Pons (tissue), 1 donor: Measurements from ENCODE around the gene RXFP1.

Source experiments
- DNase-seq: peaks from one replicate; pipeline ENCODE4 v3.0.0-alpha.2; 2016; ENCODE audit warnings: low spot score

Gene RXFP1

DNA sequence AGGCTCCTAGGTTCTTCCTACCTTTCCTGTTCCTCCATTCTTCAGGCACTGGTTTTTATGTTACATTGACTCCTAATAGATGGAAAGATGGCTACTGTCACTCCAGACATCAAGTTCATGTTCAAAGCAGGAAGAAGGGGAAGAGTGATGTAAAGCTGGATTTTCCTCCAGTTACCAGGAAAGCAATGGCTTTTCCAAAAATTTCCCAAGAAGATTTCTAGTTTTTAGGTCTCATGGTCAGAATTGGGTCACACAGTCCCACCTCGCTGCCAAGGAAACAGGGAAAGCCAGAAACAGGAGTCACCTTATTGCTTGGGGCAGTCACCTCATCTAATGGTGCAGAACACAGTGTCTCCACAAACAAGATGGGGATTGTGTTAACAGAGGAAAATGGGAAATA, 21.5 kb downstream of the RXFP1 start:
- DNase-seq = no peak

DNA sequence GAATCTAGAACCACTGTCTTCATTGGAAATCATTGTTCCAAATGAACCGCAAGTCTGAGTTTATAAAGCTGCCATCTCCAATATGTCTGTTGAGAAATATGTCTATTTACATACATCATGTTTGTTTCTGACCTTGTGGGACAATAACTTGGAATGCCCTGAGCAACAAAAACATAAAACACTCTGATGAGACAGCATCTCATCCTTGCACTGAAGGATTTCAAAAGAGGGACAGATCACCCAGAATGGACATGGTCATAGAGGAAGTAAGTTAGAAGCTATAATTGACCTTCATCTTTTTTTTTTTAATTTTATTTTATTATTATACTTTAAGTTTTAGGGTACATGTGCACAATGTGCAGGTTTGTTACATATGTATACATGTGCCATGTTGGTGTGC, 22.5 kb downstream of the RXFP1 start:
- no peak for DNase-seq

DNA sequence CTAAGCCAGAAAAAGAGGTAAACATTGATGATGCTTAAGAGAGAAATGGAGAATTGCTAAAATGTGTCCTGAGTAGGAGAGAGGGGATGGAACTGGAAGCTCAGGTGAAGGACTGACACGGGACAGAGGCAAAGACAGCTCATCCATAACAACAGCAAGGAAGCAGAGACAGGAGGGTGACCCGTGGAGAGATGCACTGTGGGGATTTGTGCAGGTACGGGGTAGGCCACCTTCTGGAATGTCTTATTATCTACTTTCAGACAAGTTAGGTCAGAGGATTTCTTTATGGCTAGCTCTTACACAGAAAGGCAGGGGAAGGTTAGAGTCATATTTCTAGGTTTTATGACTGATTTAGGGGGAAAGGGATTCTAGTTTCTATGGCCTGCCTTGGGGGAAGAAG, 31.7 kb downstream of the RXFP1 start:
- no peak for DNase-seq

DNA sequence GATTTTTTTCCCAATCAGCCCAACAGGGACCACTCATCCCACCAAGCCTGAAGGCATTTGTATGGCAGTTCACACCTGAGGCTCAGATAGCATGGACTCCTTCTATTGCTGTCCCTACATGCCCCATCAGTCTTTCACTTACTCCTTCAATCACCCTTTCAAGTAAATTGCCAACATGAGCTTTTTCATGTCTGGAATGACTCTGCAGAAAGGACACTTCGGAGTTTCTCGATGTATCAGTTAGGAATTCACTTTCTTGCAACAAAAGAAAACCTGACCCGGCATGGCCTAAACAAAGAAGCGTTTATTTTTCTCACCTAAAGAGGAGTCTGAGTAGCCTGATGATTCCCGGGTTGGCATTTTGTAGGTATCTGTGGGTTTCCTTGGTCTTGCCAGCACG, 38.6 kb downstream of the RXFP1 start:
- DNase-seq = no peak

DNA sequence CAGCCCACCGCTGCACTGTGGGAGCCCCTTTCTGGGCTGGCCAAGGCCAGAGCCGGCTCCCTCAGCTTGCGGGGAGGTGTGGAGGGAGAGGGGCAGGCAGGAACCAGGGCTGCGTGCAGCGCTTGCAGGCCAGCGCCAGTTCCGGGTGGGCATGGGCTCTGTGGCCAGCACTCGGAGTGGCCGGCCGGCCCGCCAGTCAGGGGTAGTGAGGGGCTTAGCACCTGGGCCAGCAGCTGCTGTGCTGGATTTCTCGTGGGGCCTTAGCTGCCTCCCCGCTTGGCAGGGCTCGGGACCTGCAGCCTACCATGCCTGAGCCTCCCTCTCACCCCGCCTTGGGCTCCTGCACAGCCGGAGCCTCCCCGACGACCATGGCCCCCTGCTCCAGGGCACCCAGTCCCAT, 45.2 kb downstream of the RXFP1 start:
- no peak for DNase-seq

DNA sequence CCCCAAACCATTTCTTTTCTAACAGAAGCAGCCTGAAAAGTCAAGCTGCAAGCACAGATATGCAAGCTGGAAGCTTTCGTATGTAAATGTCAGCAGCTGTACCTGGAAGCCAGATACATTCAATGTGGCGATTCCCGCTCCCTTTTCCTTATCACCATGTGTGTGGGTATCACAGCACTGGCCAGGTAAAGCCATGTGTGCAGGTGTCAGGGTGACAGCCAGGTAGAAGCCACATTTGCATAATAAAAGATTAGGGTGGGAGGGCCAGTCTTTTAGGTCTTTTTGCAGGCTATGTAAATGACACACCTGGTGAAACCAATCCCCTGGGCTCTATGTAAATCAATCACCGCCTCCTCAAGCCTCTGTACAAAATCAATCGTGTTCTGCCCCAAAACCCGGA, 50.1 kb downstream of the RXFP1 start:
- DNase-seq = no peak

DNA sequence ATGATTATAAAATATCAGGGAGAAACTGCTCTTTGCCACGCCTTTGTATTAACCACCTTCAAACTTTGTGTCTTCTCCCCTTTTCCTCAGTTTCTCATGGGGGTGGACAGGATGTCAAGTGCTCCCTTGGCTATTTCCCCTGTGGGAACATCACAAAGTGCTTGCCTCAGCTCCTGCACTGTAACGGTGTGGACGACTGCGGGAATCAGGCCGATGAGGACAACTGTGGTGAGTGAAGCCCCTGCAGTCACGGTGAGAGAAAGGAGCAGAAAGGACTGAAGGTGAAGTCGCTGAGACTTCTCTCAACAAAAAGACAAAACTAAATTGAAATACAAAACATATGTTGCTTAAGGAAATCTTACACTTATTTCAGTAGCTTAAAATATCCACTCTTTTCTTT, 50.9 kb downstream of the RXFP1 start:
- DNase-seq = no peak

DNA sequence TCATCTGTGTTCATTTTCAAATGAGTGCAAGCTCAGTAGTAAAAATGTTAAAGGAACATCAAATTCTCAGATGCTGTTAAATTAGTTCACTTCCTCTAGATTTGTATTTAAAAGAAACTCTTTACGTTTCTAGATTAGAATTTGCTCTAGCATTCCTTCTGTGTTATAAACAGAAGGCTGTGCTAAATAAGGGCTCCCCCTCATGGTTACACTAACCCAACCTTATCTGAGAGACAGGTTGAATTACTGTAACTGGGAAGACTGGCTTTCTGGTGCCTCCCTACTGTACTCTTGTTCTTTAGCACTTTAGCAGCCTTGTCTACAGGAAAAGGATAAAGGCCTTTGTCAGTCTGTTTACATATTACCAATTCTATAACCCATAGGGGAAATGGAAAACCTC, 56.8 kb downstream of the RXFP1 start:
- DNase-seq = no peak

DNA sequence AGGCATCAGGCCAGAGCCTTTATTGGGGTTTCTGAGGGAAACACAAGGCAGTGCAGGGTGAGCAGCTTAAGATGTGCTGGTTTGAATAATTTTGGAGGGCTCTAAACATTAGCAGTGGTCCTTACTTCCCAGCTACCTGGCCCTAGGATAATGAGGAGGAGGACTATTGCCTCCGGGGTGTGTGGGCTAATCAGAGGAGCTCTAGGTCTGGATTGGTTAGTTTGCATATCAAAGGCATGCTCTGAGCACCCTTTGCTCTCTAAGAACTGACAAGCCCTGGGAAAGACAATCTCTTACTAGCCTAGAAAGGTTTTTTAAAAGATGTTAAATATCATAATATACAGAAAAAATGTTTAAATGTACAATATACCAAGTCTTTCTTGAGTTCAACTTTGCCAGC, 58.4 kb downstream of the RXFP1 start:
- DNase-seq = no peak

DNA sequence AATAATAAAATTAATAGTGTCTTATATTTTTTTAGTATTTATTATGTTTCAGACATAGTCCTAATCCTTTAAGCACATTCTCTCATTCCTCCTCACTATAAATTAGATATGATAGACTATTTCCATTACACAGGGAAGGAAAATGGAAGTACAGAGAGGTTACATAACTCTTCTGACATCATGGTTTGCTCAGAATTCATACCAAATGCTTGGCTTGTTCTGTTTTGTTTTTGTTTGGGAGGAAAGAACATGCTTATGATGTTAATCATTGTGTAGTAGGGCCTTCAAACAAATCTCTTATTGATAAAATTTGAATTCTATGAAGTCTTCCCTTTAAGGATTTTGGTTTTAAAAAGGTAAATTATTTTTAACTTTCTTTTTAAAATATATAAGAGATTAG, 59.5 kb downstream of the RXFP1 start:
- no peak for DNase-seq

DNA sequence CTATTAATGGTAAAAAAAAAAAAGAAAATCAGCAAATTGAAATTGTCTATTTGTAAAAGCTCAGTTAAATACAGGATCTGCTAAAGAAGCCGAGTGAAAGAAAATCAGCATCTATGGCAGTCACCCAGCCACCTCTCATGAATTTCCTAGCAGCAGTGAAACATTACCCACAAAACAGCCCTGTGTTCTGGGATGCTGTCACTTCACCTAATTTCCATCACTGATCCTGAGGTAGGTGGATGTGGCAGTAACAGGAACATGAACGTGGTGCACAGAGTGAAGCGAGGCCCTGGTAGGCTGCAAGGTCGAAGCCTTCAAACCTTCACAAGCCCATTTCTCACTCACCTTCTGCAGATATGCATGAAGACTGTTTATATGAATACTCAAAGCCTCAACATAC, 65.2 kb downstream of the RXFP1 start:
- no peak for DNase-seq

DNA sequence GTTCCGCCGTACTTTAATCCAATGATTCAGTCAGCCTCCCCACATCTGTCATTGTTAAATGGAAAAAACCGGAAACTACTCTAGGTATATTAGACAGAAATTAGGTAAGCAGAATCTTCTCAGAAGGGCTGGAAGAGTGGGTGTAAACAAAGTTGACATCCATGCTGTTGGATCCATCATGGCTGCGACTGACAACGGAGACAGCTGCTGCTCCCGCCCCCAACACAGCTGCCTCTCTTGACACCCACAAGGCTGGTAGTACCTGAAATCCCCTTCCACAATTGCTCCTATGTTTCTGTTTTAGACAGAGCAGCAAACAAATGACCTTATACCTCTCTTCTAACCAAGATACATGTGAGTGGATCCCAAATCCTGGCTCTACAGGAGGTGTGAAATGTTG, 66.6 kb downstream of the RXFP1 start:
- no peak for DNase-seq

DNA sequence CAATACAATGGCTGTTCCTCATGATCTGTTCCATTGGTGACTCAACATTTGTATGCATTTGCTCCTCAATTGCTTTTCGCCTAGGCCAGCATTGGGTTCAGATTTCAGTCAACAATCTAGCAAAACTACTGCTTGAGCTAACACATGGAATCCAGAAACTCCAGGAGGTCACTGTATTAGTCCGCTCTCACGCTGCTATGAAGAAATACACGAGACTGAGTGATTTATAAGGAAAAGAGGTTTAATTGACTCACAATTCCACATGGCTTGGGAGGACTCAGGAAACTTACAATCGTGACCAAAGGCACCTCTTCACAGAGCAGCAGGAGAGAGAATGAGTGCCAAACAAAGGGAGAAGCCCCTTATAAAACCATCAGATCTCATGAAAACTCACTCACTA, 67.1 kb downstream of the RXFP1 start:
- DNase-seq = no peak

DNA sequence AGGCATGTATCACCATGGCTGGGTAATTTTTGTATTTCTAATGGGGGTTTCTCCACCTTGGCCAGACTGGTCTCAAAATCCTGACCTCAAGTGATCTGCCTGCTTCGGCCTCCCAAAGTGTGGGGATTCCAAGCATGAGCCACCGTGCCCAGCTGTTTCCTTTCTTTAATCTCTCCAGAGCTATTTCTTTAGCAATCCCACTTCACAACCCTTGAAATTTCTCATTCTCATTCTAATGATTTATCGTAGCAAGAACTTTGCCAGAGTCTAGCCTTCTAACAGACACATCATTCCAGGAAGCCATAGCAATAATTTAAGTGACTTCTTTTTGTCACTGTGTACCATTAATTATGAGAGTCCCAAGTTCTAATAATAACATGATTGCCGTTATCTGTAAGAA, 68.6 kb downstream of the RXFP1 start:
- DNase-seq = no peak

DNA sequence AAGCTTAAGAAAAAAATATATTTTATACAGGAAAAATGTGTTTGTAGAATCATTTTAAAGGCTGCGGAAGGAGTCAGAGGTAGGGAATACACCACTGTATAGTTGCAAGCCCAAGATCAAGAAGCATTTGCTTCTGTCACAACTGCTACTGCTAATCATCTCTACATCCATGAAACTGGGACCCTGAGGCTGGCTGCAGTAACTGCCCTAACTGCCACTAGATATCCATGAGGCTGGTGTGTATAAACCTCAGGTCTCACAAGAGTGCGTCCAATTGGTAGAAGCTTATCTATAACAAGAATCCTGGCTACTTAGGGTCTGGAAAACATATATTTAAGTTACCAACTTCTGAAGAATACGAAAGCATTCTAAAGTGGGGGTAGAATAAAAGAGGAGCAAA, 69.1 kb downstream of the RXFP1 start:
- DNase-seq = no peak

DNA sequence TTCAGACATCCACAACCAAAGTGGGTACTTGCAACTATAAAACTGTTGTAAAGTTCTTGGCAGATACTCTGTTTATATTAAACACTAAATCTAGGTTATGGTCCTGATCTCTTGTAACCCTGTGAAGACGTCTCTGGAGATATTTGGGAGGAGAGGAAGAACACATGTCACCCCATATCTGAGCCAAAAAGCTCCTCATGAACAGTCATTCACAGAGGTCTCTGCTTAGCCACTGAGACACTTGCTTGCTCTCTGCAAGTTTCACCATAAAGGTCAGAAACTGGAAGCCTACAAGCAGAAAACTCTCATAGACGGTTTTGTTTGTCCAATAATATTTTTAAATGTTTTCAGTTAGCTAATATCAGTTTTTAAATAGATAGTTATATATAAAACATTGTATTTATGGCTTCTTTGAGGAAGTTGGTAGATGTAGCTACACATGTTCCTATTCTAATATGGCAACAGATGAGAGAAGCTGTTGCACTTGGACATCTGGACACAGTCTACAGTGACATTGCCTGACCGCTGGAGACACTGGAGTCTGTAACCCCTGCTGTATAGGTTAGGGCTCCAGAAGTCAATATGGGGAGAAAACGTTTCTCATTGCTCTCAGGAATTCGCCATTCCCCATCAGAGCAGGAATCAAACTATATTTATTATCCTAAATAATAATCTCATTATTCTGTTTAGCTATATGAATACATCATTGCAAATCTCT, 76.4 kb downstream of the RXFP1 start:
- DNase-seq = no peak

DNA sequence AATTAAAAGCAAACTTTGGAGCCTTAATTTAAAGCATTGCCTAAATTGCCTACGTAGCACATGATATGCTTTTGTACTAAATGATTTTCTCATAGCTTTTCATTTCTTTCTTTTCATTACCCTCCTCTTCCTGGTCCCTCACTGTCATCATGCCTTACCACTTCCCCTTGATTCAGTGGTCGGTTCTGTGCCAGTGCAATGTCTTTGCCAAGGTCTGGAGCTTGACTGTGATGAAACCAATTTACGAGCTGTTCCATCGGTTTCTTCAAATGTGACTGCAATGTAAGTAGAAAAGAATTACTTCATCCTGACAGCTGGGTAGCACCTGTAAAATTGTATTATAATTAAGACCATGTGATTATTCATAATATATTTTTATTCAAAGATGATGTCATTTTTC, 77.5 kb downstream of the RXFP1 start:
- DNase-seq = no peak

DNA sequence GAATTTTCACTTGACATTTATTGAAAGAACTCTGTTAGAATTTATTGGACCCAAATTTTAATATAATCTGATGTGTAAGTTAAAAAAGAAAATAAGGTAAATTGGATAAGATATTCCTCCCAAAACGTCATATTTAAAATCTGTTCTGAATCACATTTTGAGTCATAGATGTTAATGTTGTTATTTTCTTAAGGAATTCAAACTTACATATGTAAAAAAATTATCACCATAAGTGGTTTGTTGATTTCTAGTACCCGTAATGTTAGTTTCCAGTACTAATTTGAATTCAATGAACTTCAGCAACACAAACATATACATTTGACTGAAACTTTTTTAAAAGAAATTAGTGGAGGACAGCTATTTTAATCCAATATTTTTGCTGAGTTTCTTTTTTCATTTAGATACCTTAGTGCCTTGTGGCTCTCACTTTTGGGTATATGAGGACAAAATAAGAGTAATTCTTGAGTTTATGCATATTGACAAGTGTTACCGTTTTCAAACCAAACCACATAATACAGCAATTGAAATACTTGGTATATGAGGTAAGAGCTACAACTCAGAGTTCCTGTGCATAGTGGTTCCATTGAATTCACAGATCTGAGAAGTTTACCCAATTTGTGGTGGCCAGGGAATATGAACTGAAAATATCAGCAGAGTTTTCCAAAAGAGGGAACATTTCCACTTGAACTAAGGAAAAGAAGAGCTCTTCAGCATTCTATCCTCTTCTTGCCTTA, 78.2 kb downstream of the RXFP1 start:
- DNase-seq = no peak

DNA sequence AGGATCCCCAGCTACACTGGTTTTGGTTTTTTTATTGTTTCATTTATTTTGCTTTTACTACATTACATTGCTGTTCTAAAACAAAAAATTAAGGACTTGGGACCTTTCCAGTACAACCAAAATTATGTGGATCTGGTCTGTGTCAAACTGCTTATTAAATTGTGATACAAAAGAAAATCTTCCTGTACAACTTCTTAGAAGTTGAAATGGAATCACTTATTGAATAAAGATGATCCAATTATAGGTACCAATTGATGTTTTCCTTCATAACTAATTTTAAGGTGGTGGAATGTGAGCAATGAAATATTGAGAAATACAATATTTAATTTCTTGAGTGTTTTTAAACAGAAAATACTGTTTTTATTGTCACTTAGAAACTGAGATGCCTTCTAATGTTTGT, 82.7 kb downstream of the RXFP1 start:
- no peak for DNase-seq

DNA sequence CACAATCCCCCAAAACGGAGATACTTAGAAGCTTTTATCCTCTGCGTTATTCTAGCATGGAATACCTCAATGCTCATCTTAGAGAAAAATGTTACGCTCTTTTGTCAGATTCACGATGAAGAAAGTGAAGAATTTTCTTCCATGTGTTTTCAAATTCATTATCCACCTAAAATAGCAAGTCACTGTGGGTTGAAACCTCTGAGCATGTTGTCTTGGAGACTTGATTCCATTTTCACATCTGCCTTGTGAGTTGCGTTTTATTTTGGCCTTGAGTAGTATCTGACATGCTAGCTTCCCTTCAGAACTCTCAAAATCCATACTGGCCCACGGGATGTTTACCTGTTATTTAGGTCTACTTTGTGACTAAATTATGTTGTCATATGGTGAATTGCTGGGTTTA, 83.7 kb downstream of the RXFP1 start:
- no peak for DNase-seq

DNA sequence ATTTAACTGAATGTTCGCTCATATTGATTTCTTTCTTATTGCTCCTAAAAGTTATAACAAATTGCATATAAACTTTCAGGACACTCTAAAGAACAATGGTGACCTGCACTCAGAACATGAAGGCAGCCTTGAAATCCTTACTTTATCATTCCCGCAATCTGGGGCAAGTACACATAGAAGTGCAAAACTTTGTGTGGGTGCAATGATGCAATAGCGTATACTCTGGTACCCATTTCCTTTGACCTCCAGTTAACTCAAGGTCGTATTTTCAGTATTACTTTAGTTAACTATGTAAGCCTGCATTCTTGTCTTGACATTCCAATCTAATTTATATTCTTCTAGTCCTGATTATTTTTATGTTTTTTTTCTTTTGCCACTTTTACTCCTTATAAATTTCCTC, 85.3 kb downstream of the RXFP1 start:
- DNase-seq = no peak

DNA sequence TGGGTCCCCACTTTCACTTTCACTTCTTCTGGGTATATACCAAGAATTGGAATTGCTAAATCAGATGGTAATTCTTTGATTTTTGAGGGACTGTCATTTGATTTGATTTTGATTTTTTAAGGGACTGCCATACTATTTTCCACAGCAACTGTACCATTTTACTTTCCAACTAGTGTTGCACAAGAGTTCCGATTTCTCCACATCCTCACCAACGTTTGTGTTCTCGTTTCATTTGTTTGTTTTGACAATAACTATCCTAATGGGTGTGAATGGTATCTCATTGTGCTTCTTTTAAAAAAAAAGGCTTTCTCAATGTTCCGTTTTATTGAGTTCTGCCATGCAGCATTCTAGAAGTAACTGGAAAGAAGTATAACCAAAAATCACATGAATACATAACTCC, 87.4 kb downstream of the RXFP1 start:
- DNase-seq = no peak

DNA sequence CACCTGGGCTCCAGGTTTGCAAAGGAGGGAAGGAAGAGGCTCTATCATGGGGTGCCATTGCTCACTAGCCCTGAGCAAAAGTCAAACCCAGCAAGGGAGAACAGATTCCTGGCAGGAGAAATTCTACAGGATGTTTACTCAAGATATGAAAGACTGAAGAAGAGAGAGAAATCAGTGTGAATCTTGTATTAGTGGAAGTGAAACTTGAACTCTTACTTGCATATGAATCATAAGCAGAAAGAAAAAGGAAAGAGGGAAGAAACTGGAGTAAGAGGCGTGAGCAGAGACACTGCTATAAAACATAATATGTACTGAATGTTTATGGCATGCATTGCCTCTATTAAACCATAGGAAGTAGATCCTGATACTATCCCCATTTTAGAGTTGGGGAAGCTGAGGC, 89.1 kb downstream of the RXFP1 start:
- DNase-seq = no peak

DNA sequence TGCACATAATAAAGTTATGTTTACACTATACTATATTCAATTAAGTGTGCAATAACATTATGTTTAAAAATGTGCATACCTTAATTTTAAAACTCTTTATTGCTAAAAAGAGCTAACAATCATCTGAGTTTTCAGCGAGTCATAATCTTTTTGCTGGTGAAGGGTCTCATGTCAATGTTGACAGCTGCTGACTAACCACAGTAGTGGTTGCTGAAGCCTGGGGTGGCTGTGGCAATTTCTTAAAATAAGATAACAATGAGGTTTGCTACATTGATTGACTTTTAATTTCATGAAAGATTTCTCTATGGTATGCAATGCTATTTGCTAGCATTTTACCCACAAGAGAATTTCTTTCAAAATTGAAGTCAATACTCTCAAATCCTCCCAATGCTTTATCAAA, 91.4 kb downstream of the RXFP1 start:
- no peak for DNase-seq
